Measurements from ENCODE around the gene METTL24. TPM values are rescaled to one million over a fixed set of nuclear protein-coding genes. Genes with fewer than 3 reads are reported as not detected.
A peak's percentile ranks its signal among the peaks of the same experiment; 100 is the strongest.

The METTL24 gene
- total RNA-seq, 1 donor from 2014 or later: 28.1 TPM

- Mint-ChIP-seq H3K4me3 (peak overlapping the region; percentile 36), H3K9me3 (no peaks in the 10 kb centered on the region), H3K27me3 (ENCODE audit: low read depth) (no peaks in the 10 kb centered on the region), H3K27ac (peak overlapping the region; percentile 98), H3K4me1 (peaks cover 98% of the 10 kb centered on the region), H3K36me3 (no peaks in the 10 kb centered on the region)
- no peak for DNase-seq (ENCODE audit: low spot score in 2 of 2, unreplicated experiment in 2 of 2)
- TF ChIP-seq, protein P1, sequence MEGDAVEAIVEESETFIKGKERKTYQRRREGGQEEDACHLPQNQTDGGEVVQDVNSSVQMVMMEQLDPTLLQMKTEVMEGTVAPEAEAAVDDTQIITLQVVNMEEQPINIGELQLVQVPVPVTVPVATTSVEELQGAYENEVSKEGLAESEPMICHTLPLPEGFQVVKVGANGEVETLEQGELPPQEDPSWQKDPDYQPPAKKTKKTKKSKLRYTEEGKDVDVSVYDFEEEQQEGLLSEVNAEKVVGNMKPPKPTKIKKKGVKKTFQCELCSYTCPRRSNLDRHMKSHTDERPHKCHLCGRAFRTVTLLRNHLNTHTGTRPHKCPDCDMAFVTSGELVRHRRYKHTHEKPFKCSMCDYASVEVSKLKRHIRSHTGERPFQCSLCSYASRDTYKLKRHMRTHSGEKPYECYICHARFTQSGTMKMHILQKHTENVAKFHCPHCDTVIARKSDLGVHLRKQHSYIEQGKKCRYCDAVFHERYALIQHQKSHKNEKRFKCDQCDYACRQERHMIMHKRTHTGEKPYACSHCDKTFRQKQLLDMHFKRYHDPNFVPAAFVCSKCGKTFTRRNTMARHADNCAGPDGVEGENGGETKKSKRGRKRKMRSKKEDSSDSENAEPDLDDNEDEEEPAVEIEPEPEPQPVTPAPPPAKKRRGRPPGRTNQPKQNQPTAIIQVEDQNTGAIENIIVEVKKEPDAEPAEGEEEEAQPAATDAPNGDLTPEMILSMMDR (IDR thresholded peaks at IDR 0.05; ENCODE audit: unreplicated experiment): no peak
These were observed 32.1 kb downstream of the METTL24 start for GRCh38 chr6:110326057-110326456.

- Mint-ChIP-seq H3K27ac (peak overlapping the region; percentile 98), H3K27me3 (ENCODE audit: low read depth) (no peaks in the 10 kb centered on the region), H3K9me3 (no peaks in the 10 kb centered on the region), H3K36me3 (no peaks in the 10 kb centered on the region), H3K4me3 (no peak overlapping the region), H3K4me1 (peaks cover 97% of the 10 kb centered on the region)
- TF ChIP-seq, protein P1 (IDR thresholded peaks at IDR 0.05; ENCODE audit: unreplicated experiment): no peak
- DNase-seq (ENCODE audit: low spot score in 2 of 2, unreplicated experiment in 2 of 2): no peak
These were observed 33.0 kb downstream of the METTL24 start for GRCh38 chr6:110325197-110325596.

- H3K27ac Mint-ChIP-seq: peak overlapping the region; percentile 98
- no peak overlapping the region for H3K4me3 Mint-ChIP-seq
- no peaks in the 10 kb centered on the region for H3K9me3 Mint-ChIP-seq
- H3K27me3 Mint-ChIP-seq (ENCODE audit: low read depth): no peaks in the 10 kb centered on the region
- TF ChIP-seq, protein P1 (IDR thresholded peaks at IDR 0.05; ENCODE audit: unreplicated experiment): no peak
- no peak for DNase-seq (ENCODE audit: low spot score in 2 of 2, unreplicated experiment in 2 of 2)
- H3K36me3 Mint-ChIP-seq: no peaks in the 10 kb centered on the region
- H3K4me1 Mint-ChIP-seq: peaks cover 97% of the 10 kb centered on the region
These were observed 33.6 kb downstream of the METTL24 start for GRCh38 chr6:110324548-110324947.

DNA sequence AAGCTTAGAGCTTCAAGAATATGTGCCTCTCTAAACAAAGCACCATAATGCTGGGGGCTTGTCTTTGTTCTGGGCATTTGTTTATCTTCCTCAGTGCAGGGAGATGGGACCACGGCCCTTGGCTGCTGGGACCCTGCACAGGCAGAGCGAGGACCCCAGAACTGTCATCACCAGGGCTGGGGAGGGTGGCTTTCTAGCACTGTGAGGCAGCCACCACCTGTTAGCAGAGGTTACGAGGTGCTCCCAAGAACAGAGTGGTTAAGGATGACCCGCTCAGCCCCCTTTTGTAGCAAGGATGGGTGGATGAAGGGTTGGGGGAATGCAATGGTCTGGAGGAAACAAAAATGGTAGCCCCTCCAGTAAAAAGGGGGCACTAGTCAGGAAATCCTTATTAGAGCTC, 34.9 kb downstream of the METTL24 start:
- peak overlapping the region; percentile 98 for H3K27ac Mint-ChIP-seq
- DNase-seq (ENCODE audit: low spot score in 2 of 2, unreplicated experiment in 2 of 2): no peak
- H3K9me3 Mint-ChIP-seq: no peaks in the 10 kb centered on the region
- H3K4me3 Mint-ChIP-seq: peak overlapping the region; percentile 20
- peaks cover 90% of the 10 kb centered on the region for H3K4me1 Mint-ChIP-seq
- TF ChIP-seq, protein P1 (IDR thresholded peaks at IDR 0.05; ENCODE audit: unreplicated experiment): no peak
- H3K36me3 Mint-ChIP-seq: no peaks in the 10 kb centered on the region
- H3K27me3 Mint-ChIP-seq (ENCODE audit: low read depth): no peaks in the 10 kb centered on the region

GRCh38 chr6:110322874-110323242, 35.3 kb downstream of the METTL24 start:
- Mint-ChIP-seq H3K4me3 (peak overlapping the region; percentile 20), H3K27ac (peak overlapping the region; percentile 98)
- TF ChIP-seq, protein P1 (IDR thresholded peaks at IDR 0.05; ENCODE audit: unreplicated experiment): no peak

More at GRCh38 chr6:110322874-110323242, 35.3 kb downstream of the METTL24 start:
- peaks cover 90% of the 10 kb centered on the region for H3K4me1 Mint-ChIP-seq
- no peaks in the 10 kb centered on the region for H3K36me3 Mint-ChIP-seq
- no peaks in the 10 kb centered on the region for H3K27me3 Mint-ChIP-seq (ENCODE audit: low read depth)
- H3K9me3 Mint-ChIP-seq: no peaks in the 10 kb centered on the region
- DNase-seq (ENCODE audit: low spot score in 2 of 2, unreplicated experiment in 2 of 2): no peak

Data from mesothelial cell of epicardium (in vitro differentiated cells).